Measurements from ENCODE around the gene TSKU. TPM values are rescaled to one million over a fixed set of nuclear protein-coding genes. Genes with fewer than 3 reads are reported as not detected.

The TSKU gene
- total RNA-seq, 2 experiments from 2014 or later: 1.5 to 1.8 TPM

DNA sequence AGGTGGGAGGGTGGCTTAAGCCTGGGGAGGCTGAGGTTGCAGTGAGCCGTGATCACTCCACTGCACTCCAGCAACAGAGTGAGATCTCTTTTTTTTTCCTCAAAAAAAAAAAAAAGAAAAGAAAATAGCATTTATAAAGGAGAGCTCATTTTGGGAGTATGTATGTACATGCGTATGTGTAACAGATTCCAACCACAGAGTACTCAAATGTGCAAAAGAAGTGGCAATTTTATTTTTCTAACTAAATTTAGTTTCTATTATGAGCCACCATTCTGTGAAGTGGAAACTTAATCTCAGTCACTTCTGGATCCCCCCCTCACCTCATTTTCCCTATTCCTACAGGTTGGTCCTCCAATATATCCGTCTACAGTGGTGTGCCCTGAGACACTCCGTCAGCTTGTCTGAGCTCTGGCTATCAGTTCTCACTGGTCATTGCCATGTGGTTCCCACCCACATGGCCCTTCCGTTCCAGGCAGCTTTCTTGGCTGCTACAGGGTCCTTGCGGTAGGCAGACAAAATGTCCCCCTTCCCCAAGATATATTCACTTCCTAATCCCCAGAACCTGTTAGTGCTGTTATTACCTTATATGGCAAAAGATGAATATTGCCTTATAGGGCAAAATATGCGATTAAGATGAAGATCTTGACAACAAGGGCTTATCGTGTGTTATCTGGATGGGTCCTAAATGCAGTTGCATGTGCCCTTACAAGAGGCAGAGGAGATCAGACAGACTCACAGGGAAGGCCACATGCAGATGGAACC is 35.8 kb upstream of the TSKU start:
- no peak overlapping the region for H3K4me2 ChIP-seq (ENCODE audit: low read length)
- BruUV-seq (replicated peaks): no TSS peak
- H3K4me3 ChIP-seq (ENCODE audit: low read depth, low read length, poor library complexity, severe bottlenecking): no peak overlapping the region
- H3K4me1 ChIP-seq (ENCODE audit: insufficient read depth, low read length, poor library complexity, severe bottlenecking): no peaks in the 10 kb centered on the region
- intact Hi-C loops (cut with micrococcal nuclease; ENCODE audit: unreplicated experiment): no loop called here
- no peaks in the 10 kb centered on the region for H4K20me1 ChIP-seq (ENCODE audit: insufficient read depth, low read length)
- H2AFZ ChIP-seq (ENCODE audit: low read length): no peak overlapping the region
- POLR2A ChIA-PET: interaction anchor here (0.6 to 0.7 kb wide), 2 partner anchors 17 to 39 kb away, joined by 3 read pairs; no protein-coding TSS in a partner anchor
- CTCF ChIA-PET (ENCODE audit: unreplicated experiment): no interaction called here
- no peak for TF ChIP-seq EZH2phosphoT487 (IDR thresholded peaks at IDR 0.05; ENCODE audit: borderline replicate concordance, low read depth, low read length)
- TF ChIP-seq, protein P1, sequence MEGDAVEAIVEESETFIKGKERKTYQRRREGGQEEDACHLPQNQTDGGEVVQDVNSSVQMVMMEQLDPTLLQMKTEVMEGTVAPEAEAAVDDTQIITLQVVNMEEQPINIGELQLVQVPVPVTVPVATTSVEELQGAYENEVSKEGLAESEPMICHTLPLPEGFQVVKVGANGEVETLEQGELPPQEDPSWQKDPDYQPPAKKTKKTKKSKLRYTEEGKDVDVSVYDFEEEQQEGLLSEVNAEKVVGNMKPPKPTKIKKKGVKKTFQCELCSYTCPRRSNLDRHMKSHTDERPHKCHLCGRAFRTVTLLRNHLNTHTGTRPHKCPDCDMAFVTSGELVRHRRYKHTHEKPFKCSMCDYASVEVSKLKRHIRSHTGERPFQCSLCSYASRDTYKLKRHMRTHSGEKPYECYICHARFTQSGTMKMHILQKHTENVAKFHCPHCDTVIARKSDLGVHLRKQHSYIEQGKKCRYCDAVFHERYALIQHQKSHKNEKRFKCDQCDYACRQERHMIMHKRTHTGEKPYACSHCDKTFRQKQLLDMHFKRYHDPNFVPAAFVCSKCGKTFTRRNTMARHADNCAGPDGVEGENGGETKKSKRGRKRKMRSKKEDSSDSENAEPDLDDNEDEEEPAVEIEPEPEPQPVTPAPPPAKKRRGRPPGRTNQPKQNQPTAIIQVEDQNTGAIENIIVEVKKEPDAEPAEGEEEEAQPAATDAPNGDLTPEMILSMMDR (conservative IDR thresholded peaks at IDR 0.05; ENCODE audit: low read length): no peak
- DNase-seq (ENCODE audit: low spot score): no peak
- H3K79me2 ChIP-seq (ENCODE audit: insufficient read depth, low read depth, low read length): no peaks in the 10 kb centered on the region
- H3K9me2 ChIP-seq (ENCODE audit: insufficient read depth, low read length): no peaks in the 10 kb centered on the region
- no peak overlapping the region for H3K27ac ChIP-seq (ENCODE audit: low read depth, low read length, poor library complexity, severe bottlenecking)
- no peaks in the 10 kb centered on the region for H3K36me3 ChIP-seq (ENCODE audit: insufficient read depth, low read length)
- H3K9me3 ChIP-seq (ENCODE audit: low read length): no peaks in the 10 kb centered on the region

DNA sequence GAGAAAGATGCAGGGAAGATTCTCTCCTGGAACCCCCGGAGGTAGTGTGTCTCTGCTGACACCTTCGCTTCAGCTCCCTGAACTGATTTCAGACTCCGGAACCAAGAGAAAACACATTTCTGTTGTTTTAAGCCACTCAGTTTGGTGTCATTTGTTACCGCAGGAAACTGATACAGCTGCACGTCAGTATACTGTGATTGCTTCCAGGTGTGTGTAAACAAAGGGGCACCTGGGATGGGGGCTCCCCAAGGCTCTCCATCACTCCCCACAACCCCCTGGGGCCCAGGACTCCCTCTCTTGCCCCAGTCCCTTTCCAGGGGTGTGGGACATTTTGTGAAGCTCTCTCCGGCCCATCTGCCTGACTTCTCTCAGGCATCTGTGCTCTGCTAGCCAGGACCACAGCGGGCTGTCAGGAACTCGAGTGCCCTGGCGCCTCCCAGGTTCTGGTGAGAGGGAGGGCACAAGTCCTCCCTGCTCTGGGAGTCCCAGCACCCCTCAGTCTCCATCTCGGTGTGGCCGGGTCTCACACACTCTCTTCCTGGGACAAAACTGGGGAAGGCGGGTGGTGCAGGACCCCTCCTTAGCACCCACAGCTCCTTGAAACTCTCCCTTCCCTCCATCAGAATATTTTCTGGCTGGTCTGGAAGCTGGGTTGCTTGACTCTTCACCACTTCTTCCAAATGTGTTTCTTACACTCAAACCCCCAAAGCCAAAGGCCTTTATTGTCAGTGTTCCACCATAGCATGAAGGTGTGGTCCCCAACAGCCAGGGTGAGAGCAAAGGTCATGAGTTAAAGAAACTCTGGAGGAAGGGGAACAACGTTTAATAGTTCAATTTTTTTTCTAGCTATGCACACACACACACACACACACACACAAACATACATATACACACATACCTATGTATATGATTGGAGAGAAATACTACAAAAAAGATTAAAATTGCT is 35.0 kb upstream of the TSKU start:
- H3K9me3 ChIP-seq (ENCODE audit: low read length): no peaks in the 10 kb centered on the region
- no peak overlapping the region for H3K4me3 ChIP-seq (ENCODE audit: low read depth, low read length, poor library complexity, severe bottlenecking)
- no peak for DNase-seq (ENCODE audit: low spot score)
- intact Hi-C loops (cut with micrococcal nuclease; ENCODE audit: unreplicated experiment): no loop called here
- H2AFZ ChIP-seq (ENCODE audit: low read length): no peak overlapping the region
- no peak for TF ChIP-seq EZH2phosphoT487 (IDR thresholded peaks at IDR 0.05; ENCODE audit: borderline replicate concordance, low read depth, low read length)
- TF ChIP-seq, protein P1 (conservative IDR thresholded peaks at IDR 0.05; ENCODE audit: low read length): no peak
- CTCF ChIA-PET (ENCODE audit: unreplicated experiment): no interaction called here
- no peaks in the 10 kb centered on the region for H4K20me1 ChIP-seq (ENCODE audit: insufficient read depth, low read length)
- no peaks in the 10 kb centered on the region for H3K36me3 ChIP-seq (ENCODE audit: insufficient read depth, low read length)
- H3K9me2 ChIP-seq (ENCODE audit: insufficient read depth, low read length): no peaks in the 10 kb centered on the region
- POLR2A ChIA-PET: no interaction called here
- H3K4me2 ChIP-seq (ENCODE audit: low read length): no peak overlapping the region
- no peaks in the 10 kb centered on the region for H3K79me2 ChIP-seq (ENCODE audit: insufficient read depth, low read depth, low read length)
- BruUV-seq (replicated peaks): no TSS peak
- H3K27ac ChIP-seq (ENCODE audit: low read depth, low read length, poor library complexity, severe bottlenecking): no peak overlapping the region
- H3K4me1 ChIP-seq (ENCODE audit: insufficient read depth, low read length, poor library complexity, severe bottlenecking): no peaks in the 10 kb centered on the region

Data from OCI-LY7 (cell line).